HG03045 (cell line): ENCODE results near the gene SORL1.
"Not testable (repeated sequence)": the region's sequence is repeated elsewhere in the genome, so short reads cannot be mapped to it uniquely, and the experiment has no call there.

Source experiments
- ATAC-seq: cut with Tn5 transposase; IDR thresholded peaks from one replicate; pipeline ENCODE4 v1.9.1; 2021; ENCODE audit warnings: mild to moderate bottlenecking, moderate library complexity; ENCODE audit not compliant: unreplicated experiment

SORL1 gene

DNA sequence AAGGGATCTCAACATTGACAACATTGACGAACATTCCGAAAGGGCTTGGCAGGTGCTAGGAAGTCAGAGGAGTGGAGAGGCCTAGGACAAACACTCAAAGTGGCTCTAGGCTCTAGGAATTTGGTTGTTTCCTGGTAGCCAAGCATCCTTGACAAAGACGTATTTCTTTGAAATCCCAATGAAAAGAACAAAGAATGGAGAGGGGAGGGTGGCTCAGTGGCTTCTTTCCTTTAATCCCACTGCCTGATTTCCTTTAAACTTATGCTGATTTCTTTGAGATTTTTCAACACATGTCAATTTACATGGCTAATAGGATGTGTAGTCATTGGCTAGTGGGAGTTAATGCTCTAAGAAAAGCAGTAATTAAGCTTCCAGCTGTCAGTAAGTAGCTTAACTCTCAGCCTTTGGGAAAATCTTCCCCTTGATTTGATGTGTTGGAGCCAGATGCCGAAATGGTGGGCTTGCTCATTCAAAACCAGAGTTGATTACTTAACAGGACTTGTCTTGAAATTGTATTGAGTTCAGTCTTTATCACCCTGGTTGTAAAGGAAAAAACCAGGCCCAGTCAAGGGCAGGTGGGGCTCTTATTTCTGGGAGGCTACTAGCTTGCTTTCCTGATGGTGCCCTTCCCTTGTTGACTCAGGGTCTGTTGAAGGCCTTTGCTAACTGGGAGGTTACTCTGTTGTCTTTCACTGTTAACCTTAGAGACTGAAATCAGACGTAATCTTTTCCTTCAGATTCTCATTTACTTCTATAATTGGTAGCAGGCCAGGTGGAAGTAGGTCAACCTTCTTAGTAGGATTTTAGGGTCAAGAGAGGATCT is 45.3 kb downstream of the SORL1 start:
- no peak for ATAC-seq

DNA sequence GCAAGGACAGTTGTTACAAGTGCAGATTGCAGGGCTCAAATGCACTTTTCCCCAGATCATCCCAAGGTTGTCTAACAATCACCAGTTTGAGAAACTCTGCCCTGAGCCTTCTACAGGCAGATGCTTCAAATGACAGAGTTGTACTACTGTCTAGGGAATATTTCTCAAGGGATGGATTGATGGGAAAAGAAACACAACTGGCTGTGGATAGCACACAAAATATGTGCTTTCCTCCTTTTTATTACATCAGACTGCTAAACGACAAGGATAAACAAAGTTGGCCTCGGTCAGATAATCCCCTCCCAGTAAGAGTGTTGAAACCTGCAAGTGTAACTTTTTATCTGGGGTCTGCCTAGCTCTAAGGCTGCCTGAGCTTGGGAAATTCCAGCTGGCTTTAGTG is 47.3 kb downstream of the SORL1 start:
- ATAC-seq: no peak

DNA sequence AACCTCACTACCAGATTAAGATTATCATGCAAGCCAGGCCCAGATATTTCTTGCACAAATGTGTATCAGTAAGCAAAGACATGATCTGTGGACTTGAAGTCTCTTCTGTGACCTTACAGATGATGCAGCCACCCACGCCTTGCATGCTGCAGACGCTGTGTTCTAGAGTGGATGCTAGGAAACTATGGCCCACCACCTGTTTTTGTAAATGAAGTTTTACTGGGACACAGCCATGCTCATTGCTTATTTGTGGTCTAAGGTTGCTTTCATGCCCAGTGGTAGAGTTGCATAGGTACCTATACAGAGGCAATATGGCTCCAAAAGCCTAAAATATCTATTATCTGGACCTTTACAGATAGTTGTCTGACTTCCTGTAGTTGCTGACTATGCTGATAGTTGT is 48.2 kb downstream of the SORL1 start:
- no peak for ATAC-seq

DNA sequence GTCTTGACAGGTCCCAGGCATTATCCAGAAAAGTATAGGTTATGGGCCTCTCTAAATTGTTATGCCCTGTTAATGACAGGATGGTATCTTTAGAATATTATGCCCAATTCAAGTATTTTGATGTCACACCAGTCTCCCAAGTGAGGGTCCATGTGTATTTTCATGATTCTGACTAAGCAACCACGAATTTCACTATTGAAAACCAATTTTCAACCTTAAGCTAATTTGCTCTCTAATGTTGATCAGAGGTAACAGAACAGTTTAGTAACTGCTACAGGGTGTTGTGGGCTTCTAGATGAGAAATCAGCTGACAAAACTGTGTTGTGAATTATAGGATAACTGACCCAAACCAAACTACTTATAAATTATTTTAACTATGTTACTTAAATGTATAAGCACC is 48.6 kb downstream of the SORL1 start:
- ATAC-seq: no peak

DNA sequence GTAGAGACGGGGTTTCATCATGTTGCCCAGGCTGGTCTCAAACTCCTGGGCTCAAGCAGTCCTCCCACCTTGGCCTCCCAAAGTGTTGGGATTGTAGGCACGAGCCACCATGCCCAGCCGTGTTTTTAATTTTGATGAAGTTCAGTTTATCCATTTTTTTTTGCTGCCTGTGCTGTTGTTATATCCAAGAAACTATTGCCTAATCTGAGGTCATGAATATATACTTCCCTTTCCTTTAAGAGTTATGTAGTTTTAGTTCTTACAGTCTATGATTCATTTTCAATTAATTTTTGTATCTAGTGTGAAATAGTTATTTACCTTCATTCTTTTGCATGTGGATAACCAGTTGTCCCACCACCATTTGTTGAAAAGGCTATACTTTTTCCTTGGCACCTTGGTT is 50.9 kb downstream of the SORL1 start:
- ATAC-seq: no peak

DNA sequence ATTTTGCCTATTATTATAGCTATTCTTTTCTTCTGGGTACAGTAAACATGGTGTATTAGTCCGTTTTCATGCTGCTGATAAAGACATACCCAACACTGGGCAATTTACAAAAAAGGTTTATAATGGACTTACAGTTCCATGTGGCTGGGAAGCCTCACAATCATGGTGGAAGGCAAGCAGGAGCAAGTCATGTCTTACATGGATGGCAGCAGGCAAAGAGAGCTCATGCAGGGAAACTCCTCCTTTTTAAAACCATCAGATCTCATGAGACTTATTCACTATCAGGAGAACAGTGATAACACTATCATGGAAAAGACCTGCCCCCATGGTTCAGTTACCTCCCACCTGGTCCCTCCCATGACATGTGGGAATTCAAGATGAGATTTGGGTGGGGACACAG is 54.1 kb downstream of the SORL1 start:
- not testable (repeated sequence) for ATAC-seq

DNA sequence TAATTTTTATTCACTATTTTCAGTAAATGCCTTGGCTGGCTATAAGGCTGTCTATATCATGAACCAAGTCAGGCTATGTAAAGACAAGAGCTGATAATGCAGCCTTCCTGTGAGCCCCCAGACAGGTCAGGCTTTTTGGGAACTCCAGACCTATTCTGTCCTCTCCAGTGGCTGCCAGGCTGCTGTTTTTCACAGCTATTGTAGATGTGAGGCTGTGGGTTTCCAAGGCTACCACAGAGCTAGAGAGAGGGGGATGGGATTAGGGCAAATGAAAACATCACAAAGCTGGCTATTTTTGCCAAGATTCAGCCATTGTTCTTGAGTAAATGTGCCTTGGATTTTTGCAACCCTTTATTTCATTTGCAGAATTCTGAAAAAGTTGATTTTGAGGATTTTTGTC is 56.3 kb downstream of the SORL1 start:
- ATAC-seq: no peak

DNA sequence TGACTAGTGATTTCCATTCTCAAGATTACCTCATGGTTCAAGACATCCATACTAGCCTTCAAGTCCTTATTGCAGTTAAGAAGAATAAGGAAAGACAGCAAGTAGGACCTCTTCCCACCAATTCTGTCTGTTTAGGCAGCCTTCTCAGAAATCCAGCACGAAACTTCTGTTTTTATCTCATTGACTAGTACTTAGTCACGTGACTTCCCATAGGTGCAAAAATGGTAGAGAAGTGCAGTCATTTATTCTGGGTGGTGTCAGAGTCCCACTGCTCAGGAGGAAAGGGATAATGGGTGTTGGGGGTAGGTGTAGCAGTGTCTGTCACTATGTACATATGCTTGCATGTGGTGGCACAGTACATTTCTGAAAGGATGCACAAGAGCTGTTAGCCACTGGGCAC is 58.3 kb downstream of the SORL1 start:
- ATAC-seq: no peak

DNA sequence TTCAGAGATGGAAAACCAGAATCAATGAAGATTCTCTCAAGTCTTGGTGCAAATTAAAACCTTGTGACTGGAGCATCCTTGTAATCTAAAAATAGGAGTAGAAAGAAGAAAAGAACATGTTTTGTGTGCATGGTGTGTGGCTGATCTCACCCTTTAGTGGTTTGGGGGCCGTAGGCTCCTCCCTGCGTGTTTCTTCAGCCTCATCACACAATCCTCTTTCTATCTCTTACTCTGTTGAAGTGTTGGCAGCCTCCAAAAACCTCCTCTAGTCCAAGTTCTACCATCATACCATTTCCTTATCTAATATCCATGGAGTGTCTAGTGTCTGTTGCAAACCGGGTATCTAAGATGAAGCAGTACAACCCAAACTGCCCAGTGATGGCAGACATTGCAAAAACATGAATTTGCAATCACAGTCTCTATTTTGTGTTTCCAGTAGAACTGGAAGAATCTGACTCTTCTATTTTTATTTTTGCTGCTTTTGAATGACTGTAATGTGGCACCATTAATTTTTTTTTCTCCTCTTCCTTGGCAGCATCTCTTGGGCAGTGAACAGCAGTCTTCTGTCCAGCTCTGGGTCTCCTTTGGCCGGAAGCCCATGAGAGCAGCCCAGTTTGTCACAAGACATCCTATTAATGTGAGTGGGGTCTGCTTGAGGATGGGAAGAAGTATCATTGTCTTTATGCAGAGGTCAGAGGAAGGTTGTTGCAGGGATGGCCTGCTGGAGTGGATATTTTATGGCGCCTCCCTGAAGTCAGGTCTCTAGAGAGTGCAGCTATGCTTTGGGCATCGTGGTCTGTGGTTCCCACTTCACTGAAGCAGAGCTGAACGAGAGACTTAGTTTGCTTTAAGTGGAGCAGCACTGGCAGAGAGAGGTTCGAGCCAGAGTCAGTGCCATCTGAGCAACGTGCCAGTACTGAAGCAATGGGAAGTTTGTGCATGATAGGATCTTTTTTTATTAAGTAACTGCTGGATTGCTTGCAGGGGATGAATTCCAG is 60.7 kb downstream of the SORL1 start:
- no peak for ATAC-seq

DNA sequence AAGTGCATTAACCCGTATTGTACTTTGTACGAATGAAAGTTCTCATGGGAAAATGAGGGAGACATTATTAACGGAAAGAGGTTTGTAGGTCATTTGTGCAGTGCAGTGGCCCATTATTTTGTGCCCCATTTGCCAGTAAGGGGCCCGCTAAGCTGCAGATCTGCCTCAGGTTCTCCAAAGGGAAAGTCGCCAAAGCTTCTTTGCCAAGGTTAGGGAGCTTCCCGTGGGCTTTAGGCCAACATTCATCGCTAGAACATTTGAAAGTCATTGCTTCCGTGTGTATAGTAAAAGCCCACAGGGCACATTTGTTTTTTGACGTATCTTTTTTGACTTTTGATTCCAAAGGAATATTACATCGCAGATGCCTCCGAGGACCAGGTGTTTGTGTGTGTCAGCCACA is 61.7 kb downstream of the SORL1 start:
- ATAC-seq: no peak

DNA sequence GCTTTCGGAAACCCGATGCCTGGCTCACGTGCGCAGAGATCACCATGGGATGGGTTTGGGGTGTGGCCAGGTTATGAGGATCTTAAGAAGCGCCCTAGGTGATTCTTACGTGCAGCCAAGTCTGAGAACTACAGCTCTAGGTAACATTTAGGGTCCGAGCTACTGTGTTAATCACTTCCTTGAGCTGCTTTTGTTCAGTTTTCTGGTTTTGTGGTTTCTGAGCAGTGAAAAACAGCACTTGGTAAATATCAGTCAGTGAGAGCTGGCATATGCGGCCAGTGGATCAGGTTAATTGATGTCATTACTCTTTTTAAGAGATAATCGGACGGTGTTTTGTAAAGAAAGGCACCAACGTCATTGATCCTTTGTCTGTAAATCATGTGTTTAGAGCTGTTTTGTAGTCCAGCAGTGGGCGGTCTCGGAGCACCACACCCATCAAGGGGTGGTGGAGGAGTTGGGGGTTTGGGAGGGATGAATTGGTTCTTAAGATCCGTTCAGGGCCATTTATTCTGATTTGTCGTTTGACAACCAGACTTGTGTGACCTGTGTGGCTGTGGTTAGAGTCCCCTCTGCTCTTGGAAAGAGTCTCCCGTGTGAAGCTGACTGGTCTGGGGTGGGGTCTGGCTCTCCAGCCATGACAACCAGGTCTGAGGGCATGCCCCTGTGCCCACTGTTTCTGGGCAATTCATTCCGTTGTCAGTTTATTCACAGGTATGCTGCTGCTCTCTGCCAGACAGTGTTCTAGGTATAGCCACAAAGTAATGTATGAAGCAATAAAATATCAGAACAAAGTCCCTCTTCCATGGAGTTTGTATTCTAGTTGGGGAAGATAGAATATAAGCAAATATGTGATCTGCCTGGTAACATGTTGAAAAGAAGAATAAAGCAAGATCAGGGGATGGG is 62.6 kb downstream of the SORL1 start:
- ATAC-seq: no peak

DNA sequence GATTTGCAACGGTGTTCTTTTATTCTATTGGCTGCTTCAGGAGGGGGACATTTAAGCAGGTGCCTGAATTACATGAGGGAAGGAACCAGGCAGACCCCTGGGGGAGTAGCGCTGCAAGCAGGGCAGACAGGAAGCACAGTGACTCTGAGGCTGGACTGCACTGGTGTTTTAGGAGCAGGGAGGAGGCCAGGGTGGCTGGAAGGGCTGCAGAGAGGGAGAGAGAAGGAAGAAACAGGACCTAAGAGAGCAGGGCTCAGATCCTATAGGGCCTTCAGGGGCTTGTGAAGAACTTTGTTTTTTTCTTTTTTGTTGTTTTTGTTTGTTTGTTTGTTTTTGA is 63.2 kb downstream of the SORL1 start:
- ATAC-seq: no peak

DNA sequence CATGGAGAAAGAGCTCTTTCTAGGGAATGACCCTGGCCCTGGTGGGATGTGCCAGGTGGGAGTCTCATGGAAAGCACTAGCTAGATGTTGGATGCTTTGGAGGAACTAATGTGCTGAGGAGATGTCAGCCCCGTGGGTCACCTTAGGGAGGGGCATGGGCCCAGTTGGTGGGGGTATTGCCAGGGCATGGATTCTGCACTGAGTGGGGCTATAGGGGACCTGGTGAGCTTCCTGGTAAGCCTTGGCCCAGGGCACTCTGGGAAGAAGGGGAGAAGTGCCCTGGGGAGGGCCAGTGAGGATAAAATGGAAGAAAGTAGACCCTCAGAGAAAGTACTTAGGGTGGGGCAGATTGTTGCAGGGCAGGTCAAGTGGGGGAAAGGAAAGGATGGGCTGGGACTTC is 65.9 kb downstream of the SORL1 start:
- ATAC-seq: no peak

DNA sequence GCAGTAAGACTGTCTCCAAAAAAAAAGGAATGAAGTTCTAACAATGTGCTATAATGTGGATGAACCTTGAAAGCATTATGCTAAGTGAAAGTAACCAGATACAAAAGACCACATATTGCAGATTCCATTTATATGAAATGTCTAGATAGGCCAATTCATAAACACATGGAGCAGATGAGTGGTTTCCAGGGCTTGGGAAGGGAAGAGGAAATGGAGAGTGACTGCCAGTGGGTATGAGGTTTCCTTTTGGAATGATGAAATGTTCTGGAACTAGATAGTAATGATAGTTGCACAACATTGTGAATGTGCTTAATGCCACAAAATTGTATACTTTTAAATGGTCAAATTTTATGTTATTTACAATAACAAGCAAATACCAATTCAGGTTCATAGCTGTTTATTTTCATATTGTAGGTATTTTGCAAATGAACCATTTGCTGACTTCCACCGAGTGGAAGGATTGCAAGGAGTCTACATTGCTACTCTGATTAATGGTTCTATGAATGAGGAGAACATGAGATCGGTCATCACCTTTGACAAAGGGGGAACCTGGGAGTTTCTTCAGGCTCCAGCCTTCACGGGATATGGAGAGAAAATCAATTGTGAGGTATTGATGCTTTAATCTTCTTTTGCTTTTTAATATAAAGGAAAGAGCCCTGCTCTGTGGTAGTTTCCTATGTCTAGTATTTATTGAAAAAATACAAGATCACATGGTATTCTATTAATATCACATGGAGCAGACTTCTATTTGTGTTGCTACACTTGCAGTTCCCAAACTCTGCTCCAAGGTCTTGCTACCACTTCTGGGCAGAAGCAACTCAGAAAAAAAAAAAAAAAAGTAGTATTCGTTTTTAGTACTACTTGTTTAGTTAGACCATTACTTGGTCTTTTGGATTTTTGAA is 68.4 kb downstream of the SORL1 start:
- ATAC-seq: no peak

DNA sequence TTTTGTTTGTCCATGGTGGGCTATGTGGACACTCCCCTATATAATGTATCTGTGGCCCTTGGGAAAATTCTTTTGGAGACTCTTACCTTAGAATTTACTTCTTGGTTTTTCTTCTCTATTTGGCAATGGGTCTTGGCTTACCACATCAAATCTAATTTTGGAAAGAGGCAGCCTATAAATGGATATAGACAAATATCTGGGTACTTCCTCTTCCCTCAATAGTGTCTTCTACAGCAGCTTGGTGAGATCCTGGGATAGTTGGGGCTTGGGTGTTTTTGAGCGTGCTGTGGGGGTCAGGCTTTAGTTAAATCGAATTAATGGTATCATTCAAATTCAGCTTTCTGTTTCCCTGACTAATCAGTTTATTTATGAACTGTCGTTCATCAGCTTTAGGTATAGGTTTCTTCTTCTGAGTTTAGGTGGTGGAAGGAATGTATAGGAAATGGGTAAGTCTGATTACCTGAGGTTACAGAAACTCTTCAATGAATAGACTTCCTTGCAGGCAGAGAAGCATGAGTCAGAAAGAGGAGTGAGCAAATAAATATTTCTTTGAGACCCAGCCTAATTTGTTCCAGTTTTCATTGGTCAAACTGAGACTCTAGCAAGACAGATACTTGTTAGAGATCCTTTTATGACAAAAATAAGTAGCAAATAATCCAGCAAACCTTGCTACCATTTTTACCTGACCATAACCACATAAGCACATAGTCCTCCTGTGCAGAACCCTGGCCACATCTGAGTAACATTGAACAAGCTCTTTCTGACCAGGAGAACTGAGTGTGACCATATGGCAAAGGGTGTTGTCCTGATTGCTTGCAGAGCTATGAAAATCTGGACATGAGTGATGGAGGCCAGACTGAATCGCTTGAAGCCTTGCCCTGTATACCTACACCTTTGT is 69.3 kb downstream of the SORL1 start:
- ATAC-seq: no peak

DNA sequence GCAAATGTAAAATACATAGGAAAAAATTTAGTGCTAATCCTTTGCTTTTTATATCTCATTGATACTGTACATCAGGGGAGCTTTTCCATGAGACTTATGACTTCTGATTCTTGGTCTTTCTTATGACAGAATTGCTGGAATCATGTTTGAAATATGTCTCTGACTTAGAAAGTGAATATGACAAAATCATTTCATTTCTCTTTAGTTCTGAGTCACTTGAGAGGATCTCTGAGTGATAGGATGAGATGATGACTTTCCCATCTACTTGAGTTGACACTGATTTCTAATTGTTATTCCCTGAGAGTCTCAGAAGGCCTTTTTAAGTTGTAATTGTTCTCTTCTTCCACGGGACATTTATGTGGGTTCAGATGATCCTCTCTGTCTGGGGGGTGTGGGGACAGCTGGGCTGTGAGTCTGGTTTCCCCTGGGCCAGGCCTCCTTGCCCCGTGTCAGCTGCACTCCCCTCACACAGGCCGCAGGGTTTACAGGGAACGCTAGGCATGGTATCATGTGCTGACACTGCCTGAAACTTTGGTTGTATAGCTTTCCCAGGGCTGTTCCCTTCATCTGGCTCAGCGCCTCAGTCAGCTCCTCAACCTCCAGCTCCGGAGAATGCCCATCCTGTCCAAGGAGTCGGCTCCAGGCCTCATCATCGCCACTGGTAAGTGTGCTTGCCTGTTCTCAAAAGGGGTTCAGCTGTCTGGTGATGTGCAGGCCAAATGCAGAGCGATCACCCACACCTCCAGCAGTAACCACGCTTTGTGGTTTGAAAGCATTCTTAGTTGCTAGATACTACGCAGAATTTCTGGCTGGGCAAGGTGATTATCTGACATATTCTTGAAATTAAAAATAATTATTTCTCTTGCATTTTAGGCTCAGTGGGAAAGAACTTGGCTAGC is 70.2 kb downstream of the SORL1 start:
- no peak for ATAC-seq

DNA sequence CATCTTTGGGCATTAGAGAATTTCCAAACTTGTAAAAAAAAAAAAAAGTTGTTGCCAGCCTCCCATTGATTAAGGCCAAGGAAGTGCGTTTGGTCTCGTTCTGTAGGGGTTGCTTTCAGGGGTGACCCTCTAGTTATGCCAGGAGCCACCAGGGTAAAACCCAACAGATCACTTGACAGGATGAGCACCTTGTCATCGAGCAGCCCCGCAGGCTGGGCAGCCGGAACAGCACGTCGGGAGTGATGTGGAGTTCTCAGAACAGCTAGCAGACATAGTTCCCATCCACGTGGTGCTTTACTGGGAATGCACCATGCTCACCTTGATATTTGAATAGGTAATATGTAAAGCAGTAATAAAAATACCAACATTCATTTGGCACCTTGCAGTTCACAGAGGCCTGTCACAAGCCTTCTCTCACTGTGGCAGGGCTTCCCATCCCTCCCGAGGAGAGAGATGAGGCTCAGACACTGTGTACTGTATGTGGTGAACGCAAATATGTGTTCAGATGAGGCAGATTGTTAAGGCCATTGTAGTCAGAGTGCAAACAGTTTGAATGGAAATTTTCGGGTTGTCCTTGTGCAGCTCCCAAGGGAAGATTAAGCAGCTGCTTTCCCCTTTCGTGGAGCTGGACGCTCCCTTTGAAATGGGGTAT is 71.6 kb downstream of the SORL1 start:
- no peak for ATAC-seq

DNA sequence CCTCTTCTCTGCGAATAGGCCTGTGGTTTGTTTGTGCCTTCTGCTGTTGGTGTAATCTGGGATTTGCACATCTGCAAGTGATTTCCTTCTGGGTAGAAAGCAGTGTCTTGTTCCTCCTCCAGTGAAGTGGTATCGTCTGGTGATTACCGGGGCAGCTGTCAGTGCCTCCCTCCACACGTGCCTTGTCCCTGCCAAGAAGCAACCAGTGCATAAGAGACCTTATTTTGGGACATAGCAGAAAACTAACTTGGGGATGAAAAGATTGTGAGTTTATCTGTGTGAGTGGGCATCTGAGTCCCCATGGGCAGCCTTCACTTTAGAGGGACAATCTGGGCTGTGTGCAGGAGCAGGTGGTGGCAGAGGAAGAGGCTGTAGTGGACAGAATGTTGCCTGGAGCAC is 72.1 kb downstream of the SORL1 start:
- no peak for ATAC-seq
